Kidney (tissue), 22 donors: ENCODE measurements around the gene NCOA4. TPM values are rescaled to one million over a fixed set of nuclear protein-coding genes. Genes with fewer than 3 reads are reported as not detected.

Experiments used
- DNase-seq, 5 donors: peaks; one replicate each; pipeline ENCODE4 v3.0.0-alpha.2; 2013 to 2020
- FAIRE-seq: peaks from 2 replicates; lab custom pipeline; 2012; peaks lifted over from hg19 to GRCh38; lab: Jason Lieb, UNC
- H3K27ac ChIP-seq, 2 donors: one replicate each; pipeline ENCODE4 v1.7.0; 2013; ENCODE audit warnings: low read depth in 2 of 2, low read length in 2 of 2, inconsistent platforms in 1 of 2
- H3K27me3 ChIP-seq: one replicate; pipeline ENCODE4 v1.7.1; 2013; ENCODE audit warnings: low read length, inconsistent platforms; ENCODE audit not compliant: control insufficient read depth, insufficient read depth
- H3K36me3 ChIP-seq, 3 donors: one replicate each; pipeline versions ENCODE4 v1.7.0 to v1.7.1; 2013; ENCODE audit warnings: low read length in 3 of 3, control low read depth in 1 of 3, inconsistent platforms in 1 of 3; ENCODE audit not compliant: insufficient read depth in 3 of 3, control insufficient read depth in 2 of 3
- H3K4me1 ChIP-seq, 3 donors: one replicate each; pipeline versions ENCODE4 v1.7.0 to v1.7.1; 2013; ENCODE audit warnings: low read length in 3 of 3, inconsistent platforms in 1 of 3, low read depth in 1 of 3; ENCODE audit not compliant: control insufficient read depth in 2 of 3, insufficient read depth in 2 of 3
- H3K4me3 ChIP-seq, 3 donors: one replicate each; pipeline versions ENCODE4 v1.7.0 to v1.8.1; 2013; ENCODE audit warnings: low read length in 3 of 3, control low read depth in 1 of 3, inconsistent platforms in 1 of 3
- H3K9ac ChIP-seq, 3 donors: one replicate each; pipeline versions ENCODE4 v1.7.0 to v1.7.1; 2013; ENCODE audit warnings: low read length in 3 of 3, control low read depth in 1 of 3, inconsistent platforms in 1 of 3
- H3K9me3 ChIP-seq, 3 donors: one replicate each; pipeline versions ENCODE4 v1.7.0 to v1.7.1; 2013; ENCODE audit warnings: low read length in 3 of 3, control low read depth in 1 of 3, inconsistent platforms in 1 of 3; ENCODE audit not compliant: control insufficient read depth in 2 of 3, insufficient read depth in 1 of 3
- CTCF ChIP-seq: IDR thresholded peaks from 3 replicates; pipeline ENCODE4 v1.5.1; 2012; ENCODE audit warnings: mild to moderate bottlenecking, moderate library complexity, borderline replicate concordance; ENCODE audit not compliant: insufficient read depth; ENCODE audit errors: extremely low read depth
- intact Hi-C: fragments of 100-400 bp; cut with DNase I; formaldehyde crosslinking; loops from one replicate; pipeline ENCODE4 v1.11.1; 2022
- long read RNA-seq, 10 donors: library from polyadenylated mRNA in 1 of 10; unstranded in 1 of 10; transcript quantifications; one replicate each; pipeline ENCODE4 v2.0.0 and lab custom pipeline, GENCODE V29; 2021 to 2026
- polyA plus RNA-seq: library from polyadenylated mRNA; stranded (reverse); fragments of 350-450 nt; fragmentation: Illumina TruSeq; extraction: RNeasy Lipid Tissue Mini Kit (QIAGEN cat#74804); gene quantifications from one replicate; pipeline ENCODE4 v1.2.3, GENCODE V29; 2014; ENCODE audit warnings: low read depth, low replicate concordance; ENCODE audit not compliant: insufficient read depth
- total RNA-seq: library from RNA; stranded (reverse); fragmentation: NEBNext Ultra II Directional; extraction: Animal tissue kit (Norgen Biotek cat#: 25700); gene quantifications from one replicate; pipeline ENCODE4 v1.2.1, GENCODE V29; 2021
- donor health status: control.
- donor health status: control.
- donor health status: control.
- donor health status: control.
- donor health status: control.
- donor health status: DM: yes; HTN: yes; CAD: no.
- donor health status: Normal renal cell carcinoma (clear cell type).

NCOA4 gene
- total RNA-seq (133 TPM), polyA plus RNA-seq (83.7 TPM)
- long read RNA-seq, donor 1, transcript NCOA4-204 (10 exons, 3,549 nt), result major isoform, 11 of 108 reads
- long read RNA-seq, donor 1, partial matches to known transcripts, result 96 of 108 reads
- long read RNA-seq, donor 1, other reads (novel, unspliced or antisense), result 0 of 108 reads
- long read RNA-seq, donor 2, transcript NCOA4-204 (10 exons, 3,549 nt), result major isoform, 17 of 70 reads
- long read RNA-seq, donor 2, partial matches to known transcripts, result 50 of 70 reads
- long read RNA-seq, donor 2, other reads (novel, unspliced or antisense), result 0 of 70 reads
- long read RNA-seq, donor 3, transcript NCOA4-204 (10 exons, 3,549 nt), result major isoform, 29 of 94 reads
- long read RNA-seq, donor 3, partial matches to known transcripts, result 62 of 94 reads
- long read RNA-seq, donor 3, other reads (novel, unspliced or antisense), result 0 of 94 reads
- long read RNA-seq, donor 4, transcript NCOA4-204 (10 exons, 3,549 nt), result major isoform, 16 of 43 reads
- long read RNA-seq, donor 4, partial matches to known transcripts, result 26 of 43 reads
- long read RNA-seq, donor 4, other reads (novel, unspliced or antisense), result 0 of 43 reads
- long read RNA-seq, donor 5, partial matches to known transcripts, result 0 of 2 reads
- long read RNA-seq, donor 5, other reads (novel, unspliced or antisense), result 0 of 2 reads
- long read RNA-seq, donor 6, transcript NCOA4-204 (10 exons, 3,549 nt), result major isoform, 28 of 168 reads
- long read RNA-seq, donor 6, partial matches to known transcripts, result 137 of 168 reads
- long read RNA-seq, donor 6, other reads (novel, unspliced or antisense), result 0 of 168 reads
- long read RNA-seq, donor 7, transcript NCOA4-204 (10 exons, 3,549 nt), result major isoform, 118 of 145 reads
- long read RNA-seq, donor 7, partial matches to known transcripts, result 14 of 145 reads
- long read RNA-seq, donor 7, other reads (novel, unspliced or antisense), result 10 of 145 reads
- long read RNA-seq, donor 8, transcript NCOA4-204 (10 exons, 3,549 nt), result major isoform, 10 of 56 reads
- long read RNA-seq, donor 8, partial matches to known transcripts, result 45 of 56 reads
- long read RNA-seq, donor 8, other reads (novel, unspliced or antisense), result 0 of 56 reads
- long read RNA-seq, donor 9, transcript NCOA4-204 (10 exons, 3,549 nt), result major isoform, 6 of 46 reads
- long read RNA-seq, donor 9, partial matches to known transcripts, result 38 of 46 reads
- long read RNA-seq, donor 9, other reads (novel, unspliced or antisense), result 0 of 46 reads
- long read RNA-seq, donor 10, transcript NCOA4-204 (10 exons, 3,549 nt), result major isoform, 10 of 48 reads
- long read RNA-seq, donor 10, partial matches to known transcripts, result 37 of 48 reads
- long read RNA-seq, donor 10, other reads (novel, unspliced or antisense), result 0 of 48 reads

GRCh38 chr10:46030091-46030937 is at the start of gene NCOA4:
TSS of gene NCOA4 (minus strand) at chr10:46030623. CDS start at chr10:46016680, 13,943 bp downstream.
- intact Hi-C loops, result no loop called here
- peak; percentile 98 to 99 (median 99) for DNase-seq
- no peaks in the 10 kb centered on the region for H3K9me3 ChIP-seq
- no peaks in the 10 kb centered on the region for H3K27me3 ChIP-seq
- H3K27ac ChIP-seq, result peak within 1 kb of the TSS; percentile 91 to 96
- H3K9ac ChIP-seq, result peak within 1 kb of the TSS; percentile 87 to 96 (median 94)
- peak within 1 kb of the TSS; percentile 90 to 96 (median 93) for H3K4me3 ChIP-seq
- peak; percentile 40 for TF ChIP-seq CTCF
- peaks cover 7 to 20% (median 18%) of the 10 kb centered on the region in 3 donors for H3K4me1 ChIP-seq
- no peak for FAIRE-seq
- H3K36me3 ChIP-seq, result no peaks in the 10 kb centered on the region

- no peak overlapping the region for H3K4me3 ChIP-seq
- no peaks in the 10 kb centered on the region for H3K9me3 ChIP-seq
- H3K27ac ChIP-seq, result no peak overlapping the region
- H3K36me3 ChIP-seq, result no peaks in the 10 kb centered on the region
- no peak for TF ChIP-seq CTCF
- FAIRE-seq (no peak), DNase-seq (no peak)
- no peaks in the 10 kb centered on the region for H3K27me3 ChIP-seq
- intact Hi-C loops, result no loop called here
- no peaks in the 10 kb centered on the region for H3K4me1 ChIP-seq
- H3K9ac ChIP-seq, result no peak overlapping the region
These were observed 49.6 kb upstream of the NCOA4 start for GRCh38 chr10:46079831-46080585.
